Measurements from ENCODE around the gene EPB41L3. TPM values are rescaled to one million over a fixed set of nuclear protein-coding genes. Genes with fewer than 3 reads are reported as not detected.

The EPB41L3 gene
- total and polyA plus RNA-seq, 2 donors (not counting 1 experiment from before 2014, with no cell fraction given) = 3.1 to 29.9 TPM

GRCh38 chr18:5463831-5464230, 80.0 kb downstream of the EPB41L3 start:
- H4K20me1 ChIP-seq (ENCODE audit: control insufficient read depth, extremely low read depth, insufficient read depth, low read length) = no peaks in the 10 kb centered on the region
- no peak overlapping the region for H3K9ac ChIP-seq (ENCODE audit: insufficient read depth, low read length)
- no peaks in the 10 kb centered on the region for H3K36me3 ChIP-seq (ENCODE audit: control insufficient read depth, insufficient read depth, low read length)
- no peaks in the 10 kb centered on the region for H3K4me1 ChIP-seq (ENCODE audit: control insufficient read depth, extremely low read depth, insufficient read depth, low read length)
- no peak overlapping the region for H3K4me3 ChIP-seq (replicated peaks in 1 of 4; ENCODE audit: control extremely low read depth in 1 of 4, insufficient read depth in 1 of 4, low read depth in 3 of 4, low read length in 4 of 4)
- no peak overlapping the region for H3K4me2 ChIP-seq (ENCODE audit: extremely low read depth, insufficient read depth, low read length)
- H2AFZ ChIP-seq (ENCODE audit: low read length) = no peak overlapping the region
- DNase-seq (ENCODE audit: low read depth in 2 of 2) = no peak
- no peaks in the 10 kb centered on the region for H3K9me3 ChIP-seq (ENCODE audit: control insufficient read depth, insufficient read depth, low read depth, low read length)
- H3K79me2 ChIP-seq (ENCODE audit: control insufficient read depth, insufficient read depth, low read length) = no peaks in the 10 kb centered on the region
- TF ChIP-seq EZH2 (IDR thresholded peaks at IDR 0.05; ENCODE audit: low read length, missing control alignments) (no peak), CTCF (conservative IDR thresholded peaks at IDR 0.05 in 1 of 2, IDR thresholded peaks at IDR 0.05 in 1 of 2; ENCODE audit: low read depth in 1 of 2, low read length in 2 of 2) (no peak)
- H3K27ac ChIP-seq (ENCODE audit: insufficient read depth, low read length) = no peak overlapping the region
- H3K27me3 ChIP-seq (ENCODE audit: control insufficient read depth, insufficient read depth, low read length) = no peaks in the 10 kb centered on the region

GRCh38 chr18:5463390-5463789, 80.4 kb downstream of the EPB41L3 start:
- H3K9me3 ChIP-seq (ENCODE audit: control insufficient read depth, insufficient read depth, low read depth, low read length) = no peaks in the 10 kb centered on the region
- H3K4me1 ChIP-seq (ENCODE audit: control insufficient read depth, extremely low read depth, insufficient read depth, low read length) = no peaks in the 10 kb centered on the region
- H3K27ac ChIP-seq (ENCODE audit: insufficient read depth, low read length) = no peak overlapping the region
- H2AFZ ChIP-seq (ENCODE audit: low read length) = no peak overlapping the region
- H4K20me1 ChIP-seq (ENCODE audit: control insufficient read depth, extremely low read depth, insufficient read depth, low read length) = no peaks in the 10 kb centered on the region
- no peaks in the 10 kb centered on the region for H3K36me3 ChIP-seq (ENCODE audit: control insufficient read depth, insufficient read depth, low read length)
- TF ChIP-seq EZH2 (IDR thresholded peaks at IDR 0.05; ENCODE audit: low read length, missing control alignments) (no peak), CTCF (conservative IDR thresholded peaks at IDR 0.05 in 1 of 2, IDR thresholded peaks at IDR 0.05 in 1 of 2; ENCODE audit: low read depth in 1 of 2, low read length in 2 of 2) (no peak)
- H3K4me2 ChIP-seq (ENCODE audit: extremely low read depth, insufficient read depth, low read length) = no peak overlapping the region
- DNase-seq (ENCODE audit: low read depth in 2 of 2) = peak; percentile 60 to 93
- no peak overlapping the region for H3K9ac ChIP-seq (ENCODE audit: insufficient read depth, low read length)
- no peaks in the 10 kb centered on the region for H3K79me2 ChIP-seq (ENCODE audit: control insufficient read depth, insufficient read depth, low read length)
- no peaks in the 10 kb centered on the region for H3K27me3 ChIP-seq (ENCODE audit: control insufficient read depth, insufficient read depth, low read length)
- no peak overlapping the region for H3K4me3 ChIP-seq (replicated peaks in 1 of 4; ENCODE audit: control extremely low read depth in 1 of 4, insufficient read depth in 1 of 4, low read depth in 3 of 4, low read length in 4 of 4)

- Histone ChIP-seq H2AFZ (ENCODE audit: low read length) (no peak overlapping the region), H3K4me2 (ENCODE audit: extremely low read depth, insufficient read depth, low read length) (no peak overlapping the region), H3K9me3 (ENCODE audit: control insufficient read depth, insufficient read depth, low read depth, low read length) (no peaks in the 10 kb centered on the region), H3K4me1 (ENCODE audit: control insufficient read depth, extremely low read depth, insufficient read depth, low read length) (no peaks in the 10 kb centered on the region), H4K20me1 (ENCODE audit: control insufficient read depth, extremely low read depth, insufficient read depth, low read length) (no peaks in the 10 kb centered on the region), H3K9ac (ENCODE audit: insufficient read depth, low read length) (no peak overlapping the region), H3K79me2 (ENCODE audit: control insufficient read depth, insufficient read depth, low read length) (no peaks in the 10 kb centered on the region), H3K4me3 (replicated peaks in 1 of 4; ENCODE audit: control extremely low read depth in 1 of 4, insufficient read depth in 1 of 4, low read depth in 3 of 4, low read length in 4 of 4) (no peak overlapping the region), H3K27ac (ENCODE audit: insufficient read depth, low read length) (no peak overlapping the region), H3K27me3 (ENCODE audit: control insufficient read depth, insufficient read depth, low read length) (no peaks in the 10 kb centered on the region), H3K36me3 (ENCODE audit: control insufficient read depth, insufficient read depth, low read length) (no peaks in the 10 kb centered on the region)
- DNase-seq (ENCODE audit: low read depth in 2 of 2) = no peak
- TF ChIP-seq CTCF (conservative IDR thresholded peaks at IDR 0.05 in 1 of 2, IDR thresholded peaks at IDR 0.05 in 1 of 2; ENCODE audit: low read depth in 1 of 2, low read length in 2 of 2) = no peak
- no peak for TF ChIP-seq EZH2 (IDR thresholded peaks at IDR 0.05; ENCODE audit: low read length, missing control alignments)
Observed at GRCh38 chr18:5462227-5462626, 81.6 kb downstream of the EPB41L3 start.

Data from fibroblast of lung (primary cell).